Mucosa of descending colon (tissue), 3 donors: Measurements from ENCODE around the gene GNA14. TPM values are rescaled to one million over a fixed set of nuclear protein-coding genes. Genes with fewer than 3 reads are reported as not detected.

Experiments
- ATAC-seq: fragments of 200-7000 bp; cut with Tn5 transposase; one replicate; pipeline ENCODE4 v1.9.1; 2020; ENCODE audit warnings: mild to moderate bottlenecking, moderate library complexity
- DNase-seq, 3 donors: peaks; one replicate each; pipeline ENCODE4 v3.0.0-alpha.2; 2020
- H3K36me3 ChIP-seq: fragments of 200-600 bp; one replicate; pipeline ENCODE4 v1.8.0; 2021; ENCODE audit warnings: low read depth, mild to moderate bottlenecking
- H3K4me1 ChIP-seq: fragments of 200-600 bp; one replicate; pipeline ENCODE4 v1.8.0; 2021; ENCODE audit warnings: low read depth, mild to moderate bottlenecking
- H3K4me3 ChIP-seq: fragments of 200-600 bp; one replicate; pipeline ENCODE4 v1.8.0; 2021; ENCODE audit warnings: mild to moderate bottlenecking
- H3K9me3 ChIP-seq: fragments of 200-600 bp; one replicate; pipeline ENCODE4 v1.8.0; 2021; ENCODE audit warnings: mild to moderate bottlenecking
- CTCF ChIP-seq: fragments of 200-600 bp; IDR thresholded peaks from one replicate; pipeline ENCODE4 v1.8.0; 2022; ENCODE audit warnings: antibody characterized with exemption, mild to moderate bottlenecking
- intact Hi-C, 2 donors: fragments of 100-400 bp; cut with DNase I in 1 of 2; cut with micrococcal nuclease in 1 of 2; formaldehyde crosslinking; loops; one replicate each; pipeline versions ENCODE4 v1.11.0 to v1.11.1; 2022; cut with DNase I, micrococcal nuclease
- total RNA-seq, 3 donors: library from RNA; stranded (reverse); fragmentation: NEBNext Ultra II Directional in 2 of 3; extraction: Animal tissue kit (Norgen Biotek cat#: 25700) in 2 of 3; gene quantifications; one replicate each; pipeline versions ENCODE4 v1.2.1 to v1.2.4, GENCODE V29; 2021 to 2023
- donor health status: DM: no; HTN: no; CAD: no; lungs with moderate emphysema.
- donor health status: DM: no; HTN: no; CAD: no.
- donor health status: DM: no; HTN: yes; CAD: no.

Gene GNA14
- total RNA-seq, 3 donors from 2014 or later, result 7.0 to 14.6 (median 7.4) TPM

GRCh38 chr9:77582961-77583576 lies 65.1 kb downstream of the GNA14 start:
- H3K4me3 ChIP-seq, result no peak overlapping the region
- no peak for TF ChIP-seq CTCF
- intact Hi-C loops, result no loop called here
- no peak for DNase-seq
- H3K4me1 ChIP-seq, result no peaks in the 10 kb centered on the region
- ATAC-seq, result no peak
- H3K36me3 ChIP-seq, result no peaks in the 10 kb centered on the region
- no peaks in the 10 kb centered on the region for H3K9me3 ChIP-seq

GRCh38 chr9:77582525-77582924 lies 65.6 kb downstream of the GNA14 start:
- H3K4me1 ChIP-seq, result no peaks in the 10 kb centered on the region
- H3K4me3 ChIP-seq, result no peak overlapping the region
- DNase-seq (no peak), ATAC-seq (no peak)
- TF ChIP-seq CTCF, result no peak
- no peaks in the 10 kb centered on the region for H3K9me3 ChIP-seq
- no peaks in the 10 kb centered on the region for H3K36me3 ChIP-seq
- intact Hi-C loops, result no loop called here

- Histone ChIP-seq H3K4me1 (no peaks in the 10 kb centered on the region), H3K36me3 (no peaks in the 10 kb centered on the region), H3K9me3 (no peaks in the 10 kb centered on the region), H3K4me3 (no peak overlapping the region)
- no peak for DNase-seq
- no peak for TF ChIP-seq CTCF
- intact Hi-C loops, result no loop called here
- no peak for ATAC-seq
Measured at GRCh38 chr9:77575785-77576184, 72.3 kb downstream of the GNA14 start.

GRCh38 chr9:77569335-77569734 lies 78.8 kb downstream of the GNA14 start:
- Histone ChIP-seq H3K4me1 (no peaks in the 10 kb centered on the region), H3K4me3 (no peak overlapping the region), H3K9me3 (no peaks in the 10 kb centered on the region), H3K36me3 (no peaks in the 10 kb centered on the region)
- DNase-seq (no peak), ATAC-seq (no peak)
- intact Hi-C loops, result no loop called here
- TF ChIP-seq CTCF, result no peak

- H3K36me3 ChIP-seq, result no peaks in the 10 kb centered on the region
- H3K4me1 ChIP-seq, result no peaks in the 10 kb centered on the region
- intact Hi-C loops, result no loop called here
- no peaks in the 10 kb centered on the region for H3K9me3 ChIP-seq
- no peak for TF ChIP-seq CTCF
- no peak overlapping the region for H3K4me3 ChIP-seq
- ATAC-seq (no peak), DNase-seq (no peak)
Measured at GRCh38 chr9:77563174-77563573, 84.9 kb downstream of the GNA14 start.
